IMR-90 (cell line): Measurements from ENCODE around the gene CLIC1. TPM values are rescaled to one million over a fixed set of nuclear protein-coding genes. Genes with fewer than 3 reads are reported as not detected.
A peak's percentile ranks its signal among the peaks of the same experiment; 100 is the strongest.

ENCODE experiments used
- ATAC-seq: fragments of 200-7000 bp; cut with Tn5 transposase; 2 replicates; pipeline ENCODE4 v1.9.1; 2020; ENCODE audit warnings: low read depth, mild to moderate bottlenecking, moderate library complexity
- Bru-seq: library from RNA; stranded (reverse); fragments of 400-500 nt; gene quantifications from one replicate; lab custom pipeline; 2021; lab: Mats Ljungman, UMichigan
- BruChase-seq, 2 experiments: library from RNA; stranded (reverse); fragments of 400-500 nt; gene quantifications; one replicate each; lab custom pipeline; 2021; lab: Mats Ljungman, UMichigan
- BruUV-seq: library from RNA; stranded (reverse); fragments of 400-500 nt; replicated peaks from 2 replicates; lab custom pipeline; 2021; lab: Mats Ljungman, UMichigan
- CTCF ChIA-PET: fragments of 300-600 bp; formaldehyde crosslinking; extraction: SDS; loops from one replicate; lab custom pipeline; 2021; ENCODE audit warnings: antibody characterized with exemption; lab: Yijun Ruan, JAX
- POLR2A ChIA-PET: fragments of 300-600 bp; sonication (Branson Sonifier 250); formaldehyde crosslinking; loops from one replicate; lab custom pipeline; 2022; ENCODE audit warnings: antibody characterized with exemption; ENCODE audit not compliant: unreplicated experiment; lab: Charles Lee
- DNase-seq: peaks from one replicate; pipeline ENCODE4 v3.0.0; 2013
- H2AFZ ChIP-seq: replicated peaks from 2 replicates; pipeline ENCODE3; 2013; ENCODE audit warnings: low read length, mild to moderate bottlenecking; ENCODE audit not compliant: poor library complexity
- H2AK5ac ChIP-seq: 2 replicates; pipeline ENCODE4 v1.6.1; 2013; ENCODE audit warnings: low read depth, low read length, inconsistent platforms
- H2AK9ac ChIP-seq: replicated peaks from 2 replicates; pipeline ENCODE3; 2013; ENCODE audit warnings: mild to moderate bottlenecking, low read depth, low read length, moderate library complexity; ENCODE audit not compliant: poor library complexity
- H2BK120ac ChIP-seq: 2 replicates; pipeline ENCODE4 v1.6.1; 2013; ENCODE audit warnings: low read depth, low read length, inconsistent platforms
- H2BK15ac ChIP-seq: 3 replicates; pipeline ENCODE4 v1.6.1; 2013; ENCODE audit warnings: low read depth, low read length, inconsistent platforms
- H2BK20ac ChIP-seq: 2 replicates; pipeline ENCODE4 v1.6.1; 2013; ENCODE audit warnings: low read depth, mild to moderate bottlenecking, inconsistent platforms, low read length, moderate library complexity
- H2BK5ac ChIP-seq: 2 replicates; pipeline ENCODE4 v1.6.1; 2013; ENCODE audit warnings: mild to moderate bottlenecking, low read depth, low read length, inconsistent platforms; ENCODE audit not compliant: poor library complexity, severe bottlenecking
- H3K14ac ChIP-seq: replicated peaks from 2 replicates; pipeline ENCODE4 v1.6.1; 2013; ENCODE audit warnings: low read depth, low read length, inconsistent platforms
- H3K18ac ChIP-seq: 2 replicates; pipeline ENCODE4 v1.6.1; 2013; ENCODE audit warnings: low read depth, low read length, control low read depth
- H3K23ac ChIP-seq: 2 replicates; pipeline ENCODE4 v1.6.1; 2013; ENCODE audit warnings: low read depth, low read length, inconsistent platforms
- H3K27ac ChIP-seq: 2 replicates; pipeline ENCODE4 v1.5.1; 2013; ENCODE audit warnings: mild to moderate bottlenecking, control low read depth, low read length; ENCODE audit not compliant: insufficient read depth
- H3K27me3 ChIP-seq: 2 replicates; pipeline ENCODE4 v1.6.1; 2013; ENCODE audit warnings: low read length; ENCODE audit not compliant: control insufficient read depth, insufficient read depth
- H3K36me3 ChIP-seq: 2 replicates; pipeline ENCODE4 v1.6.1; 2013; ENCODE audit warnings: low read length, mixed read lengths; ENCODE audit not compliant: control insufficient read depth, insufficient read depth
- H3K4ac ChIP-seq: 2 replicates; pipeline ENCODE4 v1.6.1; 2013; ENCODE audit warnings: low read depth, low read length, inconsistent platforms
- H3K4me1 ChIP-seq: 2 replicates; pipeline ENCODE4 v1.6.1; 2013; ENCODE audit warnings: low read length, mixed read lengths; ENCODE audit not compliant: control insufficient read depth, insufficient read depth
- H3K4me2 ChIP-seq: 2 replicates; pipeline ENCODE4 v1.6.1; 2013; ENCODE audit warnings: low read depth, mild to moderate bottlenecking, control low read depth, low read length, moderate library complexity
- H3K4me3 ChIP-seq: 2 replicates; pipeline ENCODE4 v1.5.1; 2013; ENCODE audit warnings: low read depth, mild to moderate bottlenecking, control low read depth, low read length, moderate library complexity; ENCODE audit not compliant: insufficient read depth
- H3K56ac ChIP-seq: 2 replicates; pipeline ENCODE4 v1.6.1; 2013; ENCODE audit warnings: low read length, inconsistent platforms; ENCODE audit not compliant: insufficient read depth; ENCODE audit errors: extremely low read depth
- H3K79me1 ChIP-seq, 2 experiments: 2 replicates each; pipeline ENCODE4 v1.6.1; 2013; ENCODE audit warnings: low read length in 2 of 2, inconsistent platforms in 1 of 2, low read depth in 1 of 2
- H3K9ac ChIP-seq: 2 replicates; pipeline ENCODE4 v1.6.1; 2013; ENCODE audit warnings: low read depth, low read length, control low read depth
- H3K9me1 ChIP-seq: 2 replicates; pipeline ENCODE4 v1.6.1; 2013; ENCODE audit warnings: low read length, inconsistent platforms; ENCODE audit not compliant: insufficient read depth
- H3K9me3 ChIP-seq: 2 replicates; pipeline ENCODE4 v1.6.1; 2013; ENCODE audit warnings: low read length; ENCODE audit not compliant: control insufficient read depth, insufficient read depth
- H4K20me1 ChIP-seq: 2 replicates; pipeline ENCODE4 v1.6.1; 2013; ENCODE audit warnings: low read length, inconsistent platforms; ENCODE audit not compliant: insufficient read depth
- H4K5ac ChIP-seq: 2 replicates; pipeline ENCODE4 v1.6.1; 2013; ENCODE audit warnings: mild to moderate bottlenecking, low read depth, low read length, control low read depth
- H4K8ac ChIP-seq, 2 experiments: 2 replicates each; pipeline ENCODE4 v1.6.1; 2013; ENCODE audit warnings: low read depth in 2 of 2, low read length in 2 of 2, control low read depth in 1 of 2, inconsistent platforms in 1 of 2
- H4K91ac ChIP-seq: 2 replicates; pipeline ENCODE4 v1.6.1; 2013; ENCODE audit warnings: low read depth, low read length, inconsistent platforms; ENCODE audit not compliant: insufficient read depth
- BHLHE40 ChIP-seq: fragments of 150-350 bp; IDR thresholded peaks from 2 replicates; pipeline ENCODE4 v1.6.1; 2016; ENCODE audit warnings: mild to moderate bottlenecking, low read depth, low read length
- MAZ ChIP-seq: IDR thresholded peaks from 2 replicates; pipeline ENCODE4 v1.6.1; 2012; ENCODE audit warnings: low read depth, mild to moderate bottlenecking, low read length, improper control_type of control experiment, moderate library complexity, borderline replicate concordance
- MXI1 ChIP-seq: IDR thresholded peaks from 2 replicates; pipeline ENCODE4 v1.6.1; 2012; ENCODE audit warnings: low read depth, mild to moderate bottlenecking, low read length, moderate library complexity, borderline replicate concordance
- NFE2L2 ChIP-seq: fragments of 150-350 bp; IDR thresholded peaks from 2 replicates; pipeline ENCODE4 v1.6.1; 2016; ENCODE audit warnings: low read depth, mild to moderate bottlenecking, low read length
- POLR2A ChIP-seq: IDR thresholded peaks from 2 replicates; pipeline ENCODE4 v1.6.1; 2012; ENCODE audit warnings: mild to moderate bottlenecking, low read depth, low read length
- RAD21 ChIP-seq: IDR thresholded peaks from 2 replicates; pipeline ENCODE4 v1.6.1; 2012; ENCODE audit warnings: low read length, improper control_type of control experiment
- RCOR1 ChIP-seq: IDR thresholded peaks from 2 replicates; pipeline ENCODE4 v1.6.1; 2012; ENCODE audit warnings: mild to moderate bottlenecking, low read length, improper control_type of control experiment; ENCODE audit not compliant: insufficient replicate concordance
- SMC3 ChIP-seq: fragments of 150-350 bp; IDR thresholded peaks from 2 replicates; pipeline ENCODE4 v1.6.1; 2016; ENCODE audit warnings: low read depth, mild to moderate bottlenecking, antibody characterized with exemption, low read length, moderate library complexity
- WGBS, 2 experiments: methylation state at CpG; one replicate each; pipeline versions ENCODE4 v1.1.5 to v1.1.7; 2013; ENCODE audit warnings: missing lambda C conversion rate in 2 of 2; ENCODE audit not compliant: insufficient read length in 1 of 2; ENCODE audit errors: extremely low coverage in 2 of 2; 5-methylcytosine and 5-hydroxymethylcytosine counted together
- dilution Hi-C: fragments of 300-500 bp; cut with HindIII; formaldehyde crosslinking; loops from one replicate; pipeline ENCODE4 v1.14.3; 2018; ENCODE audit warnings: low sequenced_read_pairs; ENCODE audit not compliant: unreplicated experiment
- in situ Hi-C: fragments of 300-500 bp; cut with MboI; formaldehyde crosslinking; loops from 3 replicates; pipeline ENCODE4 v1.14.3; 2019; ENCODE audit warnings: low sequenced_read_pairs, inconsistent platforms, mixed read lengths
- intact Hi-C: fragments of 100-400 bp; cut with micrococcal nuclease; formaldehyde crosslinking; loops from 2 replicates; pipeline ENCODE4 v1.10.0; 2022
- long read RNA-seq: library from polyadenylated mRNA; unstranded; transcript quantifications from one replicate; pipeline ENCODE4 v2.0.0, GENCODE V29; 2021; ENCODE audit not compliant: unreplicated experiment
- polyA plus RNA-seq, 3 experiments: library from polyadenylated mRNA; depleted of rRNA; stranded (reverse); fragments of >200 nt; gene quantifications; 2 replicates each; pipeline ENCODE4 v1.2.3, GENCODE V29; 2012; ENCODE audit warnings: low replicate concordance in 1 of 3
- total RNA-seq: library from RNA; depleted of rRNA; stranded (reverse); fragments of >200 nt; gene quantifications from 2 replicates; pipeline ENCODE4 v1.2.3, GENCODE V29; 2012; rRNA removed
- TF ChIP-seq, protein P1 (sequence below): fragments of 150-350 bp; IDR thresholded peaks from 2 replicates; pipeline ENCODE4 v1.6.1; 2017; ENCODE audit warnings: mild to moderate bottlenecking, antibody characterized with exemption, low read length, low read depth
- TF ChIP-seq, protein P2 (sequence below): conservative IDR thresholded peaks from 2 replicates; pipeline ENCODE4 v1.5.1; 2012; ENCODE audit warnings: mild to moderate bottlenecking, low read depth, low read length, improper control_type of control experiment
- TF ChIP-seq, protein P3 (sequence below): fragments of 150-350 bp; IDR thresholded peaks from 2 replicates; pipeline ENCODE4 v1.6.1; 2016; ENCODE audit warnings: low read depth, mild to moderate bottlenecking, low read length, moderate library complexity, borderline replicate concordance

Gene CLIC1
- 992 and 1,185 TPM in 2 replicates for total RNA-seq
- polyA plus RNA-seq (2012; rRNA removed), result 692 and 706 TPM in 2 replicates
- 504 and 583 TPM in 2 replicates for polyA plus RNA-seq (2012; cell fraction: cytosol; rRNA removed)
- polyA plus RNA-seq (2012; cell fraction: nucleus; rRNA removed; ENCODE audit: low replicate concordance), result 164 and 178 TPM in 2 replicates
- Bru-seq, nascent RNA, result percentile 80 among the genes with signal in this experiment
- BruChase-seq, experiment 1, labeled RNA remaining after a 6-hour chase, result percentile 84 among the genes with signal in this experiment
- percentile 76 among the genes with signal in this experiment for BruChase-seq, experiment 2, labeled RNA remaining after a 2-hour chase
- long read RNA-seq, transcript CLIC1-208 (6 exons, 1,254 nt), result major isoform, 267 of 304 reads
- long read RNA-seq, transcript CLIC1-210 (7 exons, 1,098 nt), result minor isoform, 5 of 304 reads
- long read RNA-seq, partial matches to known transcripts, result 19 of 304 reads
- long read RNA-seq, other reads (novel, unspliced or antisense), result 12 of 304 reads

DNA sequence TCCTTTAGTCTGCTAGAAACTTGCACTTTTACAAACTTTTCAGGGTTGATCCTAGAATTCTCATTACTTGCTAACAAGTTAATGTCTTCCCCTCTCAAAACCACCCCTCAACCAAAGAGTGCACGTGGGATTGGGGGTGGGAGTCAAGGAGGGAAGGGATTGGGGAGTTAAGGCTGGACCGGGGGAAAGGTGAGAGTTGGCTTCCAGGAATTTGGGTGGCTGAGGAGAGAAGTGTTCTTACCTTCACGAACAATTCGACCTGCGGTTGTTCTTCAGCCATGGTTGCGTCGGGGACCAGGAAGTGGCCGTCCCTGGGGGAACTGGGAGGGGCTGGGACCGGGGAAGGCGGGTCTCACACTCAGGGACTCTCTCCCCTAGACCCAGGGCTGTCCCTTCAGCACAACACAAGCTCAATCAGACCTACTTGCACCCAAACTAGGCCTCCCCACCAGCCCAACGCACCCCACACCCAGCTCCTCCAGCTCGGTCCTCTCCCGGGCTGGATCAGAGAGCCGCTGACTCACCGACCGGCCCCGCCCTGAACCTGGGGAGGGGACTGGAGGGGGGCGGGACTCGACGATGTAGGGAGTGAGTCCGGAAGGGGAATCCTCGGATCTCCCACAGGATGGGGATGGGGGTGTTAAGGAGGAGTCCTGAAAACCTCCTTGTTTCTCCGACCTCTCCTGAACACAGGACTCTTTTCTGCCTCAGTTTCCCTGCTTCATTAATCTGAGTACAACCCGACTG is at the start of gene CLIC1:
CLIC1 (minus strand) TSS at position 510 of the 747 bp plus-strand sequence; CDS start at position 280, 230 bp downstream.
- BruUV-seq, result TSS peak; percentile 61
- TF ChIP-seq BHLHE40 (no peak), POLR2A (peak; percentile 83), NFE2L2 (no peak), RAD21 (no peak), SMC3 (no peak), MXI1 (no peak; the same call in 1 of the 2 replicates), MAZ (peak; percentile 90; the same call in 1 of the 2 replicates), RCOR1 (no peak)
- TF ChIP-seq, protein P1, sequence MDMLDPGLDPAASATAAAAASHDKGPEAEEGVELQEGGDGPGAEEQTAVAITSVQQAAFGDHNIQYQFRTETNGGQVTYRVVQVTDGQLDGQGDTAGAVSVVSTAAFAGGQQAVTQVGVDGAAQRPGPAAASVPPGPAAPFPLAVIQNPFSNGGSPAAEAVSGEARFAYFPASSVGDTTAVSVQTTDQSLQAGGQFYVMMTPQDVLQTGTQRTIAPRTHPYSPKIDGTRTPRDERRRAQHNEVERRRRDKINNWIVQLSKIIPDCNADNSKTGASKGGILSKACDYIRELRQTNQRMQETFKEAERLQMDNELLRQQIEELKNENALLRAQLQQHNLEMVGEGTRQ, result no peak
- TF ChIP-seq, protein P2, sequence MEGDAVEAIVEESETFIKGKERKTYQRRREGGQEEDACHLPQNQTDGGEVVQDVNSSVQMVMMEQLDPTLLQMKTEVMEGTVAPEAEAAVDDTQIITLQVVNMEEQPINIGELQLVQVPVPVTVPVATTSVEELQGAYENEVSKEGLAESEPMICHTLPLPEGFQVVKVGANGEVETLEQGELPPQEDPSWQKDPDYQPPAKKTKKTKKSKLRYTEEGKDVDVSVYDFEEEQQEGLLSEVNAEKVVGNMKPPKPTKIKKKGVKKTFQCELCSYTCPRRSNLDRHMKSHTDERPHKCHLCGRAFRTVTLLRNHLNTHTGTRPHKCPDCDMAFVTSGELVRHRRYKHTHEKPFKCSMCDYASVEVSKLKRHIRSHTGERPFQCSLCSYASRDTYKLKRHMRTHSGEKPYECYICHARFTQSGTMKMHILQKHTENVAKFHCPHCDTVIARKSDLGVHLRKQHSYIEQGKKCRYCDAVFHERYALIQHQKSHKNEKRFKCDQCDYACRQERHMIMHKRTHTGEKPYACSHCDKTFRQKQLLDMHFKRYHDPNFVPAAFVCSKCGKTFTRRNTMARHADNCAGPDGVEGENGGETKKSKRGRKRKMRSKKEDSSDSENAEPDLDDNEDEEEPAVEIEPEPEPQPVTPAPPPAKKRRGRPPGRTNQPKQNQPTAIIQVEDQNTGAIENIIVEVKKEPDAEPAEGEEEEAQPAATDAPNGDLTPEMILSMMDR, result no peak
- TF ChIP-seq, protein P3, sequence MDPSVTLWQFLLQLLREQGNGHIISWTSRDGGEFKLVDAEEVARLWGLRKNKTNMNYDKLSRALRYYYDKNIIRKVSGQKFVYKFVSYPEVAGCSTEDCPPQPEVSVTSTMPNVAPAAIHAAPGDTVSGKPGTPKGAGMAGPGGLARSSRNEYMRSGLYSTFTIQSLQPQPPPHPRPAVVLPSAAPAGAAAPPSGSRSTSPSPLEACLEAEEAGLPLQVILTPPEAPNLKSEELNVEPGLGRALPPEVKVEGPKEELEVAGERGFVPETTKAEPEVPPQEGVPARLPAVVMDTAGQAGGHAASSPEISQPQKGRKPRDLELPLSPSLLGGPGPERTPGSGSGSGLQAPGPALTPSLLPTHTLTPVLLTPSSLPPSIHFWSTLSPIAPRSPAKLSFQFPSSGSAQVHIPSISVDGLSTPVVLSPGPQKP, result no peak

More for the DNA sequence above, at the start of gene CLIC1:
- peak within 1 kb of the TSS; percentile 74 to 95 for H4K8ac ChIP-seq
- H2AK9ac ChIP-seq, result peak within 1 kb of the TSS; percentile 100
- peak within 1 kb of the TSS; percentile 94 for H3K27ac ChIP-seq
- peak; percentile 75 for DNase-seq
- H2BK15ac ChIP-seq, result peak within 1 kb of the TSS; percentile 71
- peak within 1 kb of the TSS; percentile 98 for H2AK5ac ChIP-seq
- peak; percentile 57 for ATAC-seq
- H2BK5ac ChIP-seq, result peak within 1 kb of the TSS; percentile 99
- H3K14ac ChIP-seq, result peak within 1 kb of the TSS; percentile 99
- H3K79me1 ChIP-seq, result peaks cover 13 to 75% of the 10 kb centered on the region in 2 experiments; a peak in 3 of 4 replicates
- in situ Hi-C loops, result no loop called here
- H3K4me2 ChIP-seq, result peak within 1 kb of the TSS; percentile 96
- H3K27me3 ChIP-seq, result no peaks in the 10 kb centered on the region
- peaks cover 25% of the 10 kb centered on the region for H4K20me1 ChIP-seq
- H3K9me3 ChIP-seq, result no peaks in the 10 kb centered on the region
- H3K4ac ChIP-seq, result peak within 1 kb of the TSS; percentile 98
- H3K36me3 ChIP-seq, result peaks cover 26% of the 10 kb centered on the region
- peaks cover 18% of the 10 kb centered on the region for H3K4me1 ChIP-seq
- peak within 1 kb of the TSS; percentile 86 for H4K5ac ChIP-seq
- peak within 1 kb of the TSS; percentile 80 for H3K18ac ChIP-seq
- dilution Hi-C loops, result no loop called here
- peak within 1 kb of the TSS; percentile 76 for H2BK20ac ChIP-seq
- peak within 1 kb of the TSS; percentile 99 for H3K23ac ChIP-seq
- intact Hi-C loops, result no loop called here
- H3K9me1 ChIP-seq, result peaks cover 14% of the 10 kb centered on the region
- H3K9ac ChIP-seq, result peak within 1 kb of the TSS; percentile 98
- H3K56ac ChIP-seq, result peak within 1 kb of the TSS; percentile 99
- peak within 1 kb of the TSS; percentile 81 for H3K4me3 ChIP-seq
- POLR2A ChIA-PET, result interaction anchor here (0.6 kb wide), 1 partner anchor 19 kb away, joined by 3 read pairs; no protein-coding TSS in a partner anchor
- CTCF ChIA-PET, result no interaction called here
- peak within 1 kb of the TSS; percentile 99 for H4K91ac ChIP-seq
- peak within 1 kb of the TSS; percentile 92 for H2AFZ ChIP-seq
- H2BK120ac ChIP-seq, result peak within 1 kb of the TSS; percentile 81
- no CpG with 5 or more reads among the region's 24 CpGs for WGBS, 2 experiments
